ENCODE results near the gene NUBPL. TPM values are rescaled to one million over a fixed set of nuclear protein-coding genes. Genes with fewer than 3 reads are reported as not detected.

The NUBPL gene
- total and polyA plus RNA-seq, 2 donors from 2014 or later, result 11.2 to 16.2 TPM

DNA sequence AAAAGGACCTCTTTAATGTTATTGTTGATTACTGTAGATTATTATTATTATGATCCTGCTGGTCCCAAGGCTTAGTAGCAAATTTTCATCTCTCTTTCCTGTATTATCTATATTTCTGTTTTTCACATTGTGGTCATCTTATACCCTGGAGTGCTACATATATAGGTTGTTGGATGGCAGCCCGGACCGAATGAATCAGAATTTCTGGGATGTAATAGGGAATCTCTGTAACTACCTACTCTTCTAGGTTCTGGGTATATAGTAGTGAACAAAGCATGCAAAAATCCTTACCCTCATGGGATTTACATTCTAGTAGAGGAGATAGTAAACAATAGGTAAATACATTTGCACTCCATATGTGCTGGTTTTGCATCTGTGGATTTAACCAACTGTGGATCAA lies 31.4 kb downstream of the NUBPL start:
- Histone ChIP-seq H3K27me3 (ENCODE audit: control insufficient read depth, insufficient read depth, low read length) (no peaks in the 10 kb centered on the region), H3K4me3 (ENCODE audit: low read length in 3 of 3) (no peak overlapping the region), H3K27ac (ENCODE audit: low read depth in 2 of 2, low read length in 2 of 2) (no peak overlapping the region), H3K9me3 (ENCODE audit: control insufficient read depth in 2 of 3, insufficient read depth in 1 of 3, low read length in 3 of 3) (no peaks in the 10 kb centered on the region), H3K36me3 (ENCODE audit: control insufficient read depth in 2 of 3, insufficient read depth in 3 of 3, low read length in 3 of 3) (no peaks in the 10 kb centered on the region), H3K4me1 (ENCODE audit: control insufficient read depth in 2 of 3, insufficient read depth in 2 of 3, low read depth in 1 of 3, low read length in 3 of 3) (peaks cover 0 to 2% (median 0%) of the 10 kb centered on the region in 3 donors), H3K9ac (ENCODE audit: low read length in 3 of 3) (no peak overlapping the region)
- intact Hi-C loops (cut with DNase I), result no loop called here
- TF ChIP-seq, protein P1, sequence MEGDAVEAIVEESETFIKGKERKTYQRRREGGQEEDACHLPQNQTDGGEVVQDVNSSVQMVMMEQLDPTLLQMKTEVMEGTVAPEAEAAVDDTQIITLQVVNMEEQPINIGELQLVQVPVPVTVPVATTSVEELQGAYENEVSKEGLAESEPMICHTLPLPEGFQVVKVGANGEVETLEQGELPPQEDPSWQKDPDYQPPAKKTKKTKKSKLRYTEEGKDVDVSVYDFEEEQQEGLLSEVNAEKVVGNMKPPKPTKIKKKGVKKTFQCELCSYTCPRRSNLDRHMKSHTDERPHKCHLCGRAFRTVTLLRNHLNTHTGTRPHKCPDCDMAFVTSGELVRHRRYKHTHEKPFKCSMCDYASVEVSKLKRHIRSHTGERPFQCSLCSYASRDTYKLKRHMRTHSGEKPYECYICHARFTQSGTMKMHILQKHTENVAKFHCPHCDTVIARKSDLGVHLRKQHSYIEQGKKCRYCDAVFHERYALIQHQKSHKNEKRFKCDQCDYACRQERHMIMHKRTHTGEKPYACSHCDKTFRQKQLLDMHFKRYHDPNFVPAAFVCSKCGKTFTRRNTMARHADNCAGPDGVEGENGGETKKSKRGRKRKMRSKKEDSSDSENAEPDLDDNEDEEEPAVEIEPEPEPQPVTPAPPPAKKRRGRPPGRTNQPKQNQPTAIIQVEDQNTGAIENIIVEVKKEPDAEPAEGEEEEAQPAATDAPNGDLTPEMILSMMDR (IDR thresholded peaks at IDR 0.05; ENCODE audit: borderline replicate concordance, extremely low read depth, insufficient read depth), result no peak
- DNase-seq (no peak), FAIRE-seq (no peak)

DNA sequence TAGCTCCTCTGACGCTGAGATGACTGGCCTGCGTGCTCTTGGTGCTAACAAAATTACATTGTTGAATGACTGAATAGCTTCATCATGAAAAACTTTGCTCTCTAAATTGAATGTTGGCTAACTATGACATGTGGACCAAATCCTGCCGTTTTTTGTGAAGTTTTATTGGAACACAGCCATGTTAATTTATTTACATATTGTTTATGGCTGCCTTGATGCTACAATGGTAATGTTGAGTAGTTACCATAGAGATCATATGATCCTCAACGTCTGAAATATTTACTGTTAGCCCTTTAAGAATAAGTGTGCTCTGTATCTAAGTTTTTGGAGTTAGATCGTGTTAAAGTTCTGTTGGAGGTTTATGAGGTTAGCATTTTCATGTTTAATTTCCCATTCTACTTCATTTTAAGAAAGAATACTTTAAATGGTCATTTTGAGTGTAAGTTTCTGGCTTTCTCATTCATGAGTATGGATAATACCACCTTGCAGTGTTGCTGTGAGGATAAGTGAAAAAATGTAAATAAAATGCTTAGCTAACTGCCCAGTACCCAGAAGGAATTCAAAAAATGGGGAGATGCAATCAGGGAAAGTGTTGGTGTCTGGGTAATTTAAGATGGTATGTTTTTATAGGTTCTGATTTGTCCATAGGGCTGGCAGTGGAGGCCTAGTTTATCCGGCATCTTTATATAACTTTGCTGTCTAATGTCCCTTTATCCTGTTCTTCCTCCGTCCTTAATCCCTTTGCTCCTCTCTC lies 35.3 kb downstream of the NUBPL start:
- Histone ChIP-seq H3K4me3 (ENCODE audit: low read length in 3 of 3) (no peak overlapping the region), H3K27ac (ENCODE audit: low read depth in 2 of 2, low read length in 2 of 2) (no peak overlapping the region), H3K4me1 (ENCODE audit: control insufficient read depth in 2 of 3, insufficient read depth in 2 of 3, low read depth in 1 of 3, low read length in 3 of 3) (peaks cover 0 to 2% (median 0%) of the 10 kb centered on the region in 3 donors), H3K27me3 (ENCODE audit: control insufficient read depth, insufficient read depth, low read length) (no peaks in the 10 kb centered on the region), H3K9me3 (ENCODE audit: control insufficient read depth in 2 of 3, insufficient read depth in 1 of 3, low read length in 3 of 3) (no peaks in the 10 kb centered on the region), H3K36me3 (ENCODE audit: control insufficient read depth in 2 of 3, insufficient read depth in 3 of 3, low read length in 3 of 3) (peaks cover 0 to 2% (median 0%) of the 10 kb centered on the region in 3 donors), H3K9ac (ENCODE audit: low read length in 3 of 3) (no peak overlapping the region)
- peak in 2 of 5 donors; percentile 26 to 46 for DNase-seq
- TF ChIP-seq, protein P1 (IDR thresholded peaks at IDR 0.05; ENCODE audit: borderline replicate concordance, extremely low read depth, insufficient read depth), result no peak
- intact Hi-C loops (cut with DNase I), result no loop called here
- no peak for FAIRE-seq

DNA sequence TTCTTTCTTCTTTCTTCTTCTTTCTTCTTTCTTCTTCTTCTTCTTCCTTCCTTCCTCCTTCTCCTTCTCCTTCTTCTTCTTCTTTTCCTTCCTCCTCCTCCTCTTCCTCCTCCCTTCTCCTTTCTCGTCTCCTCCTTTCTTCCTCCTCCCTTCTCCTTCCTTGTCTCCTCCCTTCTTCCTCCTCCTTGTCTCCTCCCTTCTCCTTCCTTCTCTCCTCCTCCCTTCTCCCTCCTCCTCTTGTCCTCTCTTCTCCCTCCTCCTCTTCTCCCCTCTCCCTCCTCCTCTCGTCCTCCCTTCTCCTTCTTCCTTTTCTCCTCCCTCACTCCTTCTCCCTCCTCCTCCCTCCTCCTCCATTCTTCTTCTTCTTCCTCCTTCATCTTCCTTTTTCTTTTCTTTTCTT lies 44.5 kb downstream of the NUBPL start:
- Histone ChIP-seq H3K27me3 (ENCODE audit: control insufficient read depth, insufficient read depth, low read length) (no peaks in the 10 kb centered on the region), H3K36me3 (ENCODE audit: control insufficient read depth in 2 of 3, insufficient read depth in 3 of 3, low read length in 3 of 3) (peaks cover 0 to 2% (median 0%) of the 10 kb centered on the region in 3 donors), H3K9me3 (ENCODE audit: control insufficient read depth in 2 of 3, insufficient read depth in 1 of 3, low read length in 3 of 3) (no peaks in the 10 kb centered on the region), H3K4me3 (ENCODE audit: low read length in 3 of 3) (no peak overlapping the region), H3K27ac (ENCODE audit: low read depth in 2 of 2, low read length in 2 of 2) (no peak overlapping the region), H3K4me1 (ENCODE audit: control insufficient read depth in 2 of 3, insufficient read depth in 2 of 3, low read depth in 1 of 3, low read length in 3 of 3) (no peaks in the 10 kb centered on the region), H3K9ac (ENCODE audit: low read length in 3 of 3) (no peak overlapping the region)
- TF ChIP-seq, protein P1 (IDR thresholded peaks at IDR 0.05; ENCODE audit: borderline replicate concordance, extremely low read depth, insufficient read depth), result no peak
- no peak for DNase-seq
- intact Hi-C loops (cut with DNase I), result no loop called here
- no peak for FAIRE-seq

Data from kidney (tissue), 14 donors.